KMS-11 (cell line): ENCODE data around the gene RAB11FIP4.
A peak's percentile ranks its signal among the peaks of the same experiment; 100 is the strongest.

ENCODE experiments used
- H2AFZ ChIP-seq: fragments of 200-600 bp; sonication (generic); 2 replicates; pipeline ENCODE4 v1.6.1; 2016; ENCODE audit warnings: antibody characterized with exemption, mixed run types, low read depth
- H3K27ac ChIP-seq: fragments of 200-600 bp; sonication (generic); 2 replicates; pipeline ENCODE4 v1.6.1; 2016; ENCODE audit warnings: mild to moderate bottlenecking, mixed run types
- H3K27me3 ChIP-seq: fragments of 200-600 bp; sonication (generic); 2 replicates; pipeline ENCODE4 v1.6.1; 2017; ENCODE audit warnings: mild to moderate bottlenecking, low read depth, mixed run types, moderate library complexity; ENCODE audit not compliant: insufficient read depth
- H3K36me3 ChIP-seq: fragments of 200-600 bp; sonication (generic); 2 replicates; pipeline ENCODE4 v1.6.1; 2017; ENCODE audit warnings: mild to moderate bottlenecking, mixed run types; ENCODE audit not compliant: insufficient read depth
- H3K4me1 ChIP-seq: fragments of 200-600 bp; sonication (generic); 2 replicates; pipeline ENCODE4 v1.6.1; 2016; ENCODE audit warnings: mild to moderate bottlenecking, low read depth, mixed run types; ENCODE audit not compliant: poor library complexity, severe bottlenecking
- H3K4me2 ChIP-seq: fragments of 200-600 bp; sonication (generic); 2 replicates; pipeline ENCODE4 v1.7.0; 2016; ENCODE audit warnings: mild to moderate bottlenecking, mixed run types
- H3K4me3 ChIP-seq: fragments of 200-600 bp; sonication (generic); IDR thresholded peaks from 2 replicates; pipeline ENCODE4 v1.6.1; 2017; ENCODE audit warnings: low read depth, low read length, mixed read lengths; ENCODE audit not compliant: insufficient read depth
- H3K79me2 ChIP-seq: fragments of 200-600 bp; sonication (generic); 2 replicates; pipeline ENCODE4 v1.6.1; 2016; ENCODE audit warnings: low read depth, mixed run types; ENCODE audit not compliant: insufficient read depth
- H3K9ac ChIP-seq: fragments of 200-600 bp; sonication (generic); 2 replicates; pipeline ENCODE4 v1.6.1; 2016; ENCODE audit warnings: mild to moderate bottlenecking, mixed run types
- H4K20me1 ChIP-seq: fragments of 200-600 bp; sonication (generic); 2 replicates; pipeline ENCODE4 v1.6.1; 2016; ENCODE audit warnings: mild to moderate bottlenecking, mixed run types; ENCODE audit not compliant: insufficient read depth
- TF ChIP-seq, protein P1 (sequence below): fragments of 200-600 bp; sonication (generic); conservative IDR thresholded peaks from 2 replicates; pipeline ENCODE4 v1.6.1; 2017; ENCODE audit warnings: low read depth, mild to moderate bottlenecking, antibody characterized with exemption, low read length, moderate library complexity, mixed read lengths

Gene RAB11FIP4

DNA sequence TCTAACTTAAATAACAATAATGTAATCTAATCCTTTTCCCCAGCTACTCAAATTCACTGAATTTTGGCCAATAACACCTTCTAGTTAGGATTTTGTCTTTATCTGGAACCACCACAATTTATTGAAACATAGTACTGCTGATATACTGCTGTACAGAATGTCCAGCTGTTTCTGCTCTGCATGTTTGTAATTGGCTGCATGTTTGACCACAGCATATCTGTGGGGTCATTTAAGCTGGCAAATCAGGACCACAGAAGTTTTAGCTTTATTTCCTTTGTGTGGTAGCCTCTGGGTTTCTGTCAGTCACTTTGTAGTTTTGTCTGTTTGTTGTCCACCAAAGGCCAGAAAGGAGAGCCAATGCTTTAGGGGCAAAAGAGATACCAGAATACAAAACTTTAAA, 22.2 kb upstream of the RAB11FIP4 start:
- H3K4me3 ChIP-seq = no peak overlapping the region
- H3K79me2 ChIP-seq = no peaks in the 10 kb centered on the region
- H4K20me1 ChIP-seq = no peaks in the 10 kb centered on the region
- H3K27me3 ChIP-seq = no peaks in the 10 kb centered on the region
- no peak overlapping the region for H3K27ac ChIP-seq
- peaks cover 8% of the 10 kb centered on the region for H3K4me1 ChIP-seq
- H3K9ac ChIP-seq = no peak overlapping the region
- H3K36me3 ChIP-seq = no peaks in the 10 kb centered on the region
- H3K4me2 ChIP-seq = no peak overlapping the region
- TF ChIP-seq, protein P1, sequence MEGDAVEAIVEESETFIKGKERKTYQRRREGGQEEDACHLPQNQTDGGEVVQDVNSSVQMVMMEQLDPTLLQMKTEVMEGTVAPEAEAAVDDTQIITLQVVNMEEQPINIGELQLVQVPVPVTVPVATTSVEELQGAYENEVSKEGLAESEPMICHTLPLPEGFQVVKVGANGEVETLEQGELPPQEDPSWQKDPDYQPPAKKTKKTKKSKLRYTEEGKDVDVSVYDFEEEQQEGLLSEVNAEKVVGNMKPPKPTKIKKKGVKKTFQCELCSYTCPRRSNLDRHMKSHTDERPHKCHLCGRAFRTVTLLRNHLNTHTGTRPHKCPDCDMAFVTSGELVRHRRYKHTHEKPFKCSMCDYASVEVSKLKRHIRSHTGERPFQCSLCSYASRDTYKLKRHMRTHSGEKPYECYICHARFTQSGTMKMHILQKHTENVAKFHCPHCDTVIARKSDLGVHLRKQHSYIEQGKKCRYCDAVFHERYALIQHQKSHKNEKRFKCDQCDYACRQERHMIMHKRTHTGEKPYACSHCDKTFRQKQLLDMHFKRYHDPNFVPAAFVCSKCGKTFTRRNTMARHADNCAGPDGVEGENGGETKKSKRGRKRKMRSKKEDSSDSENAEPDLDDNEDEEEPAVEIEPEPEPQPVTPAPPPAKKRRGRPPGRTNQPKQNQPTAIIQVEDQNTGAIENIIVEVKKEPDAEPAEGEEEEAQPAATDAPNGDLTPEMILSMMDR = no peak
- no peak overlapping the region for H2AFZ ChIP-seq

GRCh38 chr17:31371511-31372097, 19.9 kb upstream of the RAB11FIP4 start:
- Histone ChIP-seq H3K9ac (no peak overlapping the region), H3K27me3 (no peaks in the 10 kb centered on the region), H3K36me3 (no peaks in the 10 kb centered on the region), H2AFZ (no peak overlapping the region), H3K4me2 (no peak overlapping the region), H3K4me3 (no peak overlapping the region), H3K79me2 (no peaks in the 10 kb centered on the region), H4K20me1 (no peaks in the 10 kb centered on the region), H3K27ac (no peak overlapping the region), H3K4me1 (peaks cover 8% of the 10 kb centered on the region)
- TF ChIP-seq, protein P1 = no peak

DNA sequence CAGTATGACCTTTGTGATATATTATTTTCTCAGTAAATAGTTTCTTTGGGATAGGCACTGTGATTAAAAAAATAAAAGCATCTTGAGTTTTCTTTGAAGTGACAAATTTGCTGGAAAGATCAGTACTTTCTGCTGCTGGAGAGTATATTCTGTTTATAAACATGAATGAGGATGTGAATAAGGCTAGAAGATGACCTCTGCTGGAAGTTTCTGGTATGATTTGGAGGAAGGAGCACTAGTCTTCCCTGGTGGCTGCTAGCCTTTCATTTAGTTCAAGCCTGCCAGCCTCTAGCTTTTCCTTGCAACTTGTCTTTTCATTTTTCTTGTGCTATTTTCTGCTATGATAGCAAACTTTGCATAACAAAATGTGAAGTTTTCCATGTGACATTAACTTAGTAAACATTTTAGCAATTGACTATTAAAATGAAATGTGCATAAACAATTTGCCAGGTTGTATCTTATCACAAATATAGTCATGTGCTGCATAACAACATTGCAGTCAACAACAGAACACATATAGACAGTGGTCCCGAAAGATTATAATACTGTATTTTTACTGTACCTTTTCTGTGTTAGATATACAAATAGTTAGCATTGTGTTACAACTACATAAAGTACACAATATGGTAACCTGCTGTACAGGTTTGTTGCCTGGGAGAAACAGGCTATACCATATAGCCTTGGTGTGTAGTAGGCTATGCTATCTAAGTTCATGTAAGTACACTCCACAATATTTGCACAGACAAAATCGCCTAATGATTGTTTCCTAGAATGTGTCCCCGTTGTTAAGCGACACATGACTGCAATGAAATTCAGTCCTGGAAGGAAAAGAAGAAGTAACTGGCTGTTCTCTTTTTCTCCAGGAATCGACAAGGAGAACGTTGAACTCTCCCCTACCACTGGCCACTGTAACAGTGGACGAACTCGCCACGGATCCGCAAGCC, 18.1 kb upstream of the RAB11FIP4 start:
- Histone ChIP-seq H3K9ac (no peak overlapping the region), H3K79me2 (no peaks in the 10 kb centered on the region), H3K27me3 (no peaks in the 10 kb centered on the region), H3K27ac (no peak overlapping the region), H4K20me1 (no peaks in the 10 kb centered on the region), H3K4me3 (no peak overlapping the region), H3K4me1 (peaks cover 8% of the 10 kb centered on the region), H3K36me3 (no peaks in the 10 kb centered on the region), H3K4me2 (no peak overlapping the region), H2AFZ (no peak overlapping the region)
- TF ChIP-seq, protein P1 = peak; percentile 70

DNA sequence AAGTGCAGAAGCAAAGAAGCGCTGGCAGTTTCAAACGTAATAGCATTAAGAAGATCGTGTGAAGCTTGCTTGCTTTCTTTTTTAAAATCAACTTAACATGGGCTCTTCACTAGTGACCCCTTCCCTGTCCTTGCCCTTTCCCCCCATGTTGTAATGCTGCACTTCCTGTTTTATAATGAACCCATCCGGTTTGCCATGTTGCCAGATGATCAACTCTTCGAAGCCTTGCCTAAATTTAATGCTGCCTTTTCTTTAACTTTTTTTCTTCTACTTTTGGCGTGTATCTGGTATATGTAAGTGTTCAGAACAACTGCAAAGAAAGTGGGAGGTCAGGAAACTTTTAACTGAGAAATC, 17.4 kb upstream of the RAB11FIP4 start:
- H4K20me1 ChIP-seq = no peaks in the 10 kb centered on the region
- H3K4me3 ChIP-seq = no peak overlapping the region
- no peak overlapping the region for H3K9ac ChIP-seq
- no peaks in the 10 kb centered on the region for H3K79me2 ChIP-seq
- no peaks in the 10 kb centered on the region for H3K36me3 ChIP-seq
- no peaks in the 10 kb centered on the region for H3K27me3 ChIP-seq
- H2AFZ ChIP-seq = no peak overlapping the region
- TF ChIP-seq, protein P1 = no peak
- no peak overlapping the region for H3K4me2 ChIP-seq
- H3K27ac ChIP-seq = no peak overlapping the region
- peaks cover 8% of the 10 kb centered on the region for H3K4me1 ChIP-seq
